SK-N-MC (cell line): ENCODE results near the gene GNAT1.

Source experiments
- EZH2 ChIP-seq: fragments of 200-600 bp; sonication (generic); IDR thresholded peaks from one replicate; pipeline ENCODE4 v1.6.1; 2017; ENCODE audit warnings: antibody characterized with exemption
- FOXP2 ChIP-seq: optimal IDR thresholded peaks from 2 replicates; pipeline ENCODE3; 2011; ENCODE audit warnings: mild to moderate bottlenecking, moderate library complexity; ENCODE audit not compliant: insufficient read depth; ENCODE audit errors: extremely low read length, control extremely low read depth
- POLR2AphosphoS5 ChIP-seq: IDR thresholded peaks from 2 replicates; pipeline ENCODE4 v1.6.1; 2012; ENCODE audit warnings: mild to moderate bottlenecking, low read depth, low read length, borderline replicate concordance

GRCh38 chr3:50229490-50229889 lies 38.1 kb downstream of the GNAT1 start:
- TF ChIP-seq POLR2AphosphoS5 = no peak
- TF ChIP-seq EZH2 = no peak
- no peak for TF ChIP-seq FOXP2
